Activated CD4-positive, alpha-beta T cell treated with anti-CD3 and anti-CD28 coated beads, Interleukin-2, amount 50 U/mL, for 48 hours (primary cell): Measurements from ENCODE around the gene EDAR.

Experiments
- DNase-seq, 2 experiments: peaks; one replicate each; pipeline ENCODE4 v3.0.0-alpha.2; 2020

Gene EDAR

GRCh38 chr2:108965540-108966289 is 23.3 kb downstream of the EDAR start:
- no peak for DNase-seq

DNA sequence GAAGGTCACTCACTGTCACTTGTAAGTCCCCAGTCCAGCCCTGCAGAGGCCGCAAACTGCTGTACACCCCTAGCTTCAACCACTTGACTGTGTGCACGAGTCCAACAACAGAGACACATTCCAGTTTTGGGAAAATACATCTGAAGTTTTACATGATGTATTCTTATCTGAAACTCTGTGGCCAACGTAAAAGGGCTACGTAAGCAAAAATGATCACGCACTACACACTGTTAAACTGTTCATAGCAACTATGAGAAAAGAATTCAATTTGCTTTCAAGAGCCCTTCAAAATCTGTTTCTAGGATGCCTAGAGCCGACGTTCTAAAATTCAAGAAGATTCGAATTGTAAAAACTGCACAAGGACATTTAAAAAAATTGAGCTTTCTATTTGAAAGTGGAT is 26.0 kb downstream of the EDAR start:
- DNase-seq = no peak

DNA sequence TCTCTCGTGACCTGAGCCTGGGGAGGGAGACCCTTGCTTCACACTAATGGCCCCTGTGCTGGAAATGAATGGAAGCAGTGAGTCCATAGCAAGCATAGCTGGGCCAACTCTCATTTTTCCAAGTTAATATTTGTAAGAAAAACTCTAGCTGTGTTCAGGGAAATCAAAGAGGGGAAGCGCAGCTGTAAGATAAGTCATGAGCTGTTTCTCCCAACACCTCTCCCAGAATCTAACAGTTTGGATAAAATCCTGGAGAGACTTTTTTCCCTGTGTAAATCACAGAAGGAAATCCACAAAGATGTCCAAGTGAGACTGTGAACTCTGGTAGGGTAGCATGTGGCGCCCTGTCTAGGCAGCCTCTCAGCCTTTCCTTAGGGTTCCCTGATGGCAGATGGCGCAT is 27.2 kb downstream of the EDAR start:
- DNase-seq = no peak

GRCh38 chr2:108960006-108960405 is 29.0 kb downstream of the EDAR start:
- DNase-seq = no peak

- no peak for DNase-seq
These were observed 29.6 kb downstream of the EDAR start for GRCh38 chr2:108959401-108959800.

- DNase-seq = no peak
These were observed 30.2 kb downstream of the EDAR start for GRCh38 chr2:108958632-108959341.

DNA sequence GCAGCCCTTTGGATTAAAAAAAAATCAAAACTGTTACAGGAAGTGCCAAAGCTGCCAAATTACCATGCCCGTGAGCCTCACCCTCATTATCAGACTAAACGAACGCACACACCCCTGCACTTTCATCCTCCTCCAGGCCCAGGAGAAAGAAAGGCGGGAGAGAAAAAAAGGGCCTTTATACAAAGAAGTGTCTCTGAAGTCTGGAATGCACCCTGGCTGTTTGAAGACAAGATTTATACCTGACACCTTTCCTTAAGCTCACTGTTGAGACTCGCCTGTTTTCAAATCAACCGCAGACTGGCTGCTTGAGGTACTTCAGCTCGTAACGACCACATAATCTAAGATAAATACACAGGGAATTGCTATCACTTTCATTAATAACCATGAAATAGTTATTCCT is 31.0 kb downstream of the EDAR start:
- no peak for DNase-seq

- DNase-seq = no peak
These were observed 32.6 kb downstream of the EDAR start for GRCh38 chr2:108956375-108956774.

DNA sequence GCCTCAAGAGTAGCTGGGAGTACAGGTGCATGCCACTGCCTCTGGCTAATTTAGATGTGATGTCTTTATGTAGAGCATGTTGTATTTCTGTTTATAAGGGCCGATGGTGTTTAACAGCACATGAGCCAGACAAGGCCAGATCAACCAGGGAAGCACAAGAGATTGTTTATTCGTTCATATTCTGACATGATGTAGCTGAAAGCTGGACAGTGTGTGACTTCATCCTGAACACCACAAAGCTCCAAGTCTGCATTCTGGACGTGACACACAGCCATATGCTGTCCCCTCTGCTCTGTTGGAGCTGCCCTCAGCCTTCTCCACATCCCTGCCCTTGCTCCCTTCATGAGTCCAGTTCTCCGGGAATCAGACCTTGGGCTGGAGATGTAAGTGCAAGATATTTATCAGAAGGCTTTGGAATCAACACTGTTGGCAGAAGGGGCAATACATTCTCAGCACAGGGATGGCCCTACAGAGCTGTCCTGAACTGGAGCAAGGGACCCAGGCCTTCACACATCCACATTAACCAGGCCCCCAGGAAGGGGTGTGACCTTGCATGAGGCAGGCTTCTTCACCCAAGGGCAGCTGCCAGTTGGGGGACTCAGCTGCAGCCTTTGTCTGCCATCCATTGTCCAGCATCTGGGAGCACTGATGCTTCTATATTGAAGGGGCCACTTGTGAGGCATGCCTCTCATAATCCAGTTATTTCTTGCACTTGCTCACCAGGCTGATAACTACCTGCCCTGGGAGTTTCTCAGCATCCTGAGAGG is 38.5 kb downstream of the EDAR start:
- no peak for DNase-seq

DNA sequence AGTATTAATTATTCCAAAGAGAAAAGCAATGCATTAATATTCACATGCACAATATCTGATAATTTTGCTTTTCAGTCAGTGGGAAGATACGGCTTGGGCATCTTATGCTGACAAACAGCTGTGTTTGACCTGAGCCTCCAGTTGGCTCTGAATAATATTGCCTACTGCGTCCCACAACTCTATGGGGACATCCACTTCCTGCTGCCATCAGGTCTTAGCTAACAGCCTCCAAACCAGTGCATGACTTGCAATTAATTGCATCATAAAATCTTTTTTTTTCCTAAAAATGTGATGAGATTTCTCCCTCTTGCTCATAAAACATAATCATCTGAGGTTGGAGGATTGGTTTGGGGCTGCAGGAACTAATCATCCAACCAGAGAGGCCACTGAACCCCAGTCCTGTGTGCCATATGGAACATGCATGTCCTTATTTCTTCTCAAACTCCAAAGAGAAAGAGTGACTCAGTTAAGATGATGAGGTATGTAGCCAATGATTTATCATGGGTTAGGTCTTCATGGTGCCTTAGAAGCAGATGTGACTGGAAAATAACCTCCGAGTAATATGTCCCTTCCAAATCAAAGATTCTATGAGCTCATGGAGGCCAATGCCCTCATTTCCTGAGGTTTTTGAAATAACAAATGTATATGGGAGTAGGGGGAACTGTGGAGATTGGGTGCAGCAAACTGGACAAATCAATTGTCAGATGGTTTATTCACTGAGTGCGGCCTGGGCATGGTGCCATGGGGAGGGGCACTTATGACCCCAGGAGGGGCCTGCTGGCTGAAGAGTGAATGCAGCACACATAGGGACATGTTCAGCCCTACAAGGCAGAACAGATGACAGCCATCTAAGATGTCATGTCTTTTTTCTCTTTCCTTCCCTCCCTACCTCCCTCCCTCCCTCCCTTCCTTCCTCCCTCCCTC is 39.4 kb downstream of the EDAR start:
- no peak for DNase-seq

DNA sequence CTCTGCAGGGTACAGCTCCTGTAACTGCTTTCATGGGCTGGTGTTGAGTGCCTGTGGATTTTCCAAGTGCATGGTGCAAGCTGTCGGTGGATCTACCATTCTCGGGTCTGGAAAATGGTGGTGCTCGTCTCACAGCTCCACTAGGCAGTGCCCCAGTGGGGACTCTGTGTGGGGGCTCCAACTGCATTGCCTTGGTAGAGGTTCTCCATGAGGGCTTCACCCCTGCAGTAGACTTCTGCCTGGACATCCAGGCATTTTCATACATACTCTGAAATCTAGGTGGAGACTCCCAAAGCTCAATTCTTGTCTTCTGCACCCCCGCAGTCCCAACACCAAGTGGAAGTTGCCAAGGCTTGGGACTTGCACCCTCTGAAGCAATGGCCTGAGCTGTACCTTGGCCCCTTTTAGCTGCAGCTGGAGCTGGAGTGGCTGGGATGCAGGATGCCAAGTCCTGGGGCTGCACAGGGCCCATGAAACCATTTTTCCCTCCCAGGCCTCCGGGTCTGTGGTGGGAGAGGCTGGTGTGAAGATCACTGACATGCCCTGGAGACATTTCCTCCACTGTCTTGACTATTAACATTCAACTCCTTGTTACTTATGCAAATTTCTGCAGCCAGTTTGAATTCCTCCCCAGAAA is 41.6 kb downstream of the EDAR start:
- DNase-seq = no peak

DNA sequence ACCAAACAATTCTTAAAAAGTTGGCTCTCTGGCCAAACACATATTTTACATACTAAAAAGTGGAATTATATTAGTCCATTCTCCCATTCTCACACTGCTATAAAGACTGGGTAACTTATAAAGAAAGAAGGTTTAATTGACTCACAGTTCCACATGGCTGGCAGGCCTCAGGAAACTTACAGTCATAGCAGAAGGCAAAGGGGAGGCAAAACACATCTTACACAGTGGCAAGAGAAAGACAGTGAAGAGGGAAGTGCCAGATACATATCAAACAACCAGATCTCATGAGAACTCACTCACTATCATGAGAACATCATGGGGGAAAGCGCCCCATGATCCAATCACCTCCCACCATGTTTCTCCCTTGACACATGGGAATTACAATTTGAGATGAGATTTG is 42.6 kb downstream of the EDAR start:
- DNase-seq = no peak

- no peak for DNase-seq
These were observed 43.1 kb downstream of the EDAR start for GRCh38 chr2:108945969-108946368.

DNA sequence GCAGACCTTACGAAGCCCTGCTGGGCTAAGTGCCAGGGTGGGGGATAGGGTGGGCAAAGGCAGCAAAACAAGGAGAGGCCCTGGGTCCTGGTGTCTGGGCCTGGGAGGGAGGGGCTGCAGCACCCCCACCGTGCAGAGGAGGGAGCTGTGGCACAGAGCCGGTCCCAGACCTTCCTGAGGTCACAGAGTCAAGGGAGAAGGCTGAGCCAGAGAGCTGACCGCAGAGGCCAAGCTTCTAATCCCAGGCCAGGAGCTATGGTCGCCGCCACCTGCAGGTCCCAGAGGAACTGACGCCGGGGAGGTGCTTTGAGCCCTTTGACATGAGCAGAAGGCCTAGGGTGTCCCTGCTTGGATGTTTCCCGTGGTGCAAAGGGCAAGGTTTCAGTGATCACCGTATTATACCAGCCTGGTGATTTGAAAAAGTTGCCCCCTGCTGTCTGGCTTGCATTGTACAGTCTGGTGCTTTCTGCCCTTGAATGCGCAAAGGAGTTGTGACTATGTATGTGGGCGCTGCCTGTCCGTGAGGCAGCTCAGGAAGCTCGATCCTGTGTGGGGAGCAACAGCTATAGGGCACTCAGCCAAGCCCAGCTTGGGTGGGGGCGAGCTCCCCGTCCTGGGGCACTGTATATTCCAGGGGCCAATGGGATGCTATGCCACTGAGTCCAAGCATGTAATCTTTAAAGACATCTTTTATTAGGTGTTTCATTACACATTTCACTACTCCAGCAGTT is 44.3 kb downstream of the EDAR start:
- DNase-seq = no peak

DNA sequence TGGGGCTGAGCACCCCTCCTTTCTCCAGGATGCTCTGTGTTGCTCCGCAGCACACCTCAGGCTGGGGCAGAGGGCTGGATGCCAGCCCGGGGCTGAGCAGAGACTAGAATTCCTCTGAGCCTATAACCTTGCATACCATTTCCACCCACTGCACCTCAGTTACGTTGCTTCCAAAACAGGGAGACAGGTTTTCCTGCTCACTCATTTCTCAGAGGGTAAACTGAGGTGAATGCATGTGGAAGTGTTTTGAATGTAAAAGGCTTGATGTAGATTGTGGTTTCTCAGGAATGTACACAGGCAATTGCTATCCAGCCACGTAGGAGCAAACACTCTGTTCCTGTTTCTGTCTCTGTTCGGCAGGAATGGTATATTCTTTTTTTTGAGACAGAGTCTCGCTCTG is 45.3 kb downstream of the EDAR start:
- no peak for DNase-seq

DNA sequence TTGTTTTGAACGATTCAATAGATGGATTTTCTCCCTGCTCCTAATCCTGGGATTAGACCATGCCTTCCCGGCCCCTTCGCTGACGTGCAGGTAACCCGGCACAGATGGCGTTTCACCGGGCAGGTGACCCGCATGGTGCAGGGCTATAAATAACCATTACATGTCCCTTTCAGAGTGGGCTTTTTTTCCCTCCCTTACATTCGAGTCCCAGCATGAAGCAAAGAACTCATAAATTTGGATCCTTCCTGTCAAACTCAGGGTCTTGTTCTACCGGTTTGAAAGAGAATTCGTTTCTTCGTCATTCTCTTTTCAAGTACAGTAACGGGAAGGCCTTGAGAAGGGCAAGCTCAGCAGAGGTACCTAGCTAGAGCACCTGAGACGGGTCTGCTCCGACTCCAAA is 46.1 kb downstream of the EDAR start:
- no peak for DNase-seq

DNA sequence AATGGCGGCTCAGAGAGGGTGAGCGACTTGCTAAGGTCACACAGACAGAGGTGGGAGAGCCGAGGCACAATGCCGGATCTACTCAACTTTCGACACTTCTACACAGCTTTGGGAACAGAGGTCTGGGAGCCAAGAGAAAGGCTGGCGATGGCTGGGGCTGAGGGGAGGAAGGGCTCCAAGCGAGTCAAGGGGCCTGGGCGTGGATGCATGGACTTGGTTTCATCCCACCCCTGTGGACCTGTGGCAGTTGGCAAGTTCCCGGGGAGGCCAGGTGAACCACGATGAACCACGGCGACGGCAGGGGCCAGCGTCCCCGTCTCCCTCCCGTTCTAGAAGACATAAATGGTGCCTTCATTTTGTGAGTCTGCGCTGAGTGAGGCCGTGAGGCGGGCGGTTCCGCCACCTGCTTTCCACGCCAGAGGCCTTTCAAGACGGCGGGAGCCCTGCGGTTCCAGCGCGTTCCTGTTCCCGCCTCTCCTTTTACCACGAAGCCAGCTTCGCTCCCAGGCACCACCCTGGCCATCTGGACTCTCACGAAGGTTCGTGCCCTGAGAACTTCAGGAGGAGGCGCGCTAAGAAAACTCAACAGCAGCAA is 46.7 kb downstream of the EDAR start:
- no peak for DNase-seq

DNA sequence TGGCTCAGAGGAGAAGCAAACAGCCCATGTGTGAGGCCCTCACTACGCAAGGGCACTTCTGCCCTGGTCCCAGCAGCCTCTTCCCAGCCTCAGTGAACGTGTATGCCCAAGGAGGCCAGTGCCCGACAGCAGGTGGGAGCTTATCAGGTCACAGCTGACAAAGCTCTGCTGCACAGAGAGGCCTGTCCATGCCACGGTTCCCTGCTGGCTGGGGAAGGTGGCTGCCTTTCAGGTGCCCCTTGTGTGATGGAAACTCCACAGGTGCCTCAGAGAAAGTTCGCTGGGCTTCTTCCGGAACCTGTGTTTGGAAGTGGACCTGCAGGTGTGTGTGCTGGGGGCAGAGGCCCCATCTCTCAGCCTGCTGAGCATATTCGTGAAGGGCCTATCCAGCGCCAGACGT is 47.3 kb downstream of the EDAR start:
- DNase-seq = no peak

- DNase-seq = no peak
These were observed 47.8 kb downstream of the EDAR start for GRCh38 chr2:108941161-108941665.

DNA sequence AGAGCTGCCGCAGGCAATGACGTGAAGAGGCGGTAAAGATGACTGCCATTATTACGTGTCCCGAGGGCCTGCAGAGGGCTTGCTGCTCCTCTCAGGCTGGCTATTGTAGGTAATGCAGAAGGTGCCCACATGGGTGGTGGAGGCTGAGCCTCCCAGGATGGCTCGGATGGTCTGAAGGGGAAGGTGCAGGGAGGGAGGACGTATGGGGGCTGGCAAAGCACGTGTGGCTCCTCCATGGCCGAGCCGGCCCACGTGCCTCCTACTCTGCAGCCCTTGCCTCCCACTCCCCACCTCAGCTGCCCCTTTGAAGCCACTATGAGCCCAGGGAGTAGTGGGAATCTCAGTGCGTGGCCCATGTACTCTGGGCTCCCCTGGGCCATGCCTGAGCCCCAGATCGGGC is 48.9 kb downstream of the EDAR start:
- DNase-seq = no peak
